Tibial artery (tissue), 4 donors: ENCODE measurements around the gene COL15A1.
"Not testable (repeated sequence)": the region's sequence is repeated elsewhere in the genome, so short reads cannot be mapped to it uniquely, and the experiment has no call there.

Source experiments
- DNase-seq, 2 donors: peaks; one replicate each; pipeline ENCODE4 v3.0.0-alpha.2; 2019
- H3K27ac ChIP-seq, 2 donors: fragments of 200-600 bp; sonication (generic) in 1 of 2; 1 replicate in 1 of 2; 2 replicates in 1 of 2; pipeline ENCODE4 v1.5.1; 2018 to 2019; ENCODE audit warnings: mild to moderate bottlenecking in 1 of 2
- H3K27me3 ChIP-seq, 2 donors: fragments of 200-600 bp; sonication (generic) in 1 of 2; one replicate each; pipeline versions ENCODE4 v1.5.1 to v1.6.0; 2016 to 2019
- H3K36me3 ChIP-seq, 3 donors: fragments of 200-600 bp; sonication (generic) in 2 of 3; one replicate each; pipeline ENCODE4 v1.5.1; 2016 to 2019; ENCODE audit warnings: mild to moderate bottlenecking in 2 of 3
- H3K4me1 ChIP-seq, 4 donors: fragments of 200-600 bp; sonication (generic) in 2 of 4; 1 replicate in 3 of 4; 2 replicates in 1 of 4; pipeline ENCODE4 v1.5.1; 2016 to 2019
- H3K4me3 ChIP-seq, 2 donors: fragments of 200-600 bp; sonication (generic) in 1 of 2; 1 replicate in 1 of 2; 2 replicates in 1 of 2; pipeline ENCODE4 v1.5.1; 2018 to 2019; ENCODE audit warnings: mild to moderate bottlenecking in 2 of 2
- H3K9me3 ChIP-seq, 3 donors: fragments of 200-600 bp; sonication (generic) in 1 of 3; one replicate each; pipeline ENCODE4 v1.5.1; 2016 to 2019
- CTCF ChIP-seq, 2 experiments: fragments of 200-600 bp in 1 of 2; fragments of 450-650 bp in 1 of 2; IDR thresholded peaks; one replicate each; pipeline ENCODE4 v1.5.1; 2017 to 2019; ENCODE audit warnings: antibody characterized with exemption in 2 of 2, mild to moderate bottlenecking in 1 of 2, moderate library complexity in 1 of 2
- intact Hi-C: fragments of 100-400 bp; cut with DNase I; formaldehyde crosslinking; loops from one replicate; pipeline ENCODE4 v1.15.0; 2023; ENCODE audit warnings: low total_unique reads

The COL15A1 gene

GRCh38 chr9:98899408-98900056, 44.2 kb upstream of the COL15A1 start:
- Histone ChIP-seq H3K4me3 (no peak overlapping the region), H3K9me3 (peaks cover 0 to 6% (median 0%) of the 10 kb centered on the region in 3 donors), H3K27me3 (no peaks in the 10 kb centered on the region), H3K27ac (no peak overlapping the region), H3K4me1 (peaks cover 0 to 4% (median 2%) of the 10 kb centered on the region in 4 donors), H3K36me3 (no peaks in the 10 kb centered on the region)
- intact Hi-C loops = no loop called here
- DNase-seq = no peak
- TF ChIP-seq CTCF (IDR thresholded peaks at IDR 0.05) = no peak

GRCh38 chr9:98900244-98900643, 43.5 kb upstream of the COL15A1 start:
- Histone ChIP-seq H3K27me3 (no peaks in the 10 kb centered on the region), H3K9me3 (peaks cover 0 to 6% (median 0%) of the 10 kb centered on the region in 3 donors), H3K4me1 (peaks cover 0 to 4% (median 2%) of the 10 kb centered on the region in 4 donors), H3K36me3 (no peaks in the 10 kb centered on the region), H3K4me3 (no peak overlapping the region), H3K27ac (no peak overlapping the region)
- intact Hi-C loops = no loop called here
- DNase-seq = no peak
- no peak for TF ChIP-seq CTCF (IDR thresholded peaks at IDR 0.05)

- no peak overlapping the region for H3K27ac ChIP-seq
- H3K4me1 ChIP-seq = peaks cover 0 to 4% (median 2%) of the 10 kb centered on the region in 4 donors
- no peaks in the 10 kb centered on the region for H3K36me3 ChIP-seq
- H3K27me3 ChIP-seq = no peaks in the 10 kb centered on the region
- H3K9me3 ChIP-seq = peaks cover 0 to 6% (median 0%) of the 10 kb centered on the region in 3 donors
- no peak for DNase-seq
- intact Hi-C loops = no loop called here
- no peak overlapping the region for H3K4me3 ChIP-seq
- TF ChIP-seq CTCF (IDR thresholded peaks at IDR 0.05) = no peak
Observed at GRCh38 chr9:98900725-98901124, 43.0 kb upstream of the COL15A1 start.

- DNase-seq, H3K9me3 ChIP-seq, H3K4me3 ChIP-seq, intact Hi-C loops, H3K27me3 ChIP-seq, H3K4me1 ChIP-seq, H3K27ac ChIP-seq, H3K36me3 ChIP-seq: not testable (repeated sequence)
Observed at GRCh38 chr9:98901843-98902242, 41.9 kb upstream of the COL15A1 start.

GRCh38 chr9:98902516-98902915, 41.2 kb upstream of the COL15A1 start:
- intact Hi-C loops = no loop called here
- Histone ChIP-seq H3K4me1 (peaks cover 0 to 17% (median 8%) of the 10 kb centered on the region in 4 donors), H3K27ac (no peak overlapping the region), H3K4me3 (no peak overlapping the region), H3K9me3 (no peaks in the 10 kb centered on the region), H3K27me3 (no peaks in the 10 kb centered on the region), H3K36me3 (no peaks in the 10 kb centered on the region)
- no peak for TF ChIP-seq CTCF (IDR thresholded peaks at IDR 0.05)
- DNase-seq = no peak

GRCh38 chr9:98902925-98903324, 40.8 kb upstream of the COL15A1 start:
- no peak for TF ChIP-seq CTCF (IDR thresholded peaks at IDR 0.05)
- no peak overlapping the region for H3K4me3 ChIP-seq
- intact Hi-C loops = no loop called here
- H3K4me1 ChIP-seq = peaks cover 0 to 21% (median 9%) of the 10 kb centered on the region in 4 donors
- H3K27me3 ChIP-seq = no peaks in the 10 kb centered on the region
- H3K9me3 ChIP-seq = no peaks in the 10 kb centered on the region
- no peak overlapping the region for H3K27ac ChIP-seq
- DNase-seq = no peak
- H3K36me3 ChIP-seq = no peaks in the 10 kb centered on the region
